IMR-90 (cell line): ENCODE results near the gene ELOB. TPM values are rescaled to one million over a fixed set of nuclear protein-coding genes. Genes with fewer than 3 reads are reported as not detected.

Source experiments
- ATAC-seq: fragments of 200-7000 bp; cut with Tn5 transposase; 2 replicates; pipeline ENCODE4 v1.9.1; 2020; ENCODE audit warnings: low read depth, mild to moderate bottlenecking, moderate library complexity
- BruUV-seq: library from RNA; stranded (reverse); fragments of 400-500 nt; replicated peaks from 2 replicates; lab custom pipeline; 2021; lab: Mats Ljungman, UMichigan
- CTCF ChIA-PET: fragments of 300-600 bp; formaldehyde crosslinking; extraction: SDS; loops from one replicate; lab custom pipeline; 2021; ENCODE audit warnings: antibody characterized with exemption; lab: Yijun Ruan, JAX
- POLR2A ChIA-PET: fragments of 300-600 bp; sonication (Branson Sonifier 250); formaldehyde crosslinking; loops from one replicate; lab custom pipeline; 2022; ENCODE audit warnings: antibody characterized with exemption; ENCODE audit not compliant: unreplicated experiment; lab: Charles Lee
- DNase-seq: peaks from one replicate; pipeline ENCODE4 v3.0.0; 2013
- H2AFZ ChIP-seq: replicated peaks from 2 replicates; pipeline ENCODE3; 2013; ENCODE audit warnings: low read length, mild to moderate bottlenecking; ENCODE audit not compliant: poor library complexity
- H2AK5ac ChIP-seq: 2 replicates; pipeline ENCODE4 v1.6.1; 2013; ENCODE audit warnings: low read depth, low read length, inconsistent platforms
- H2AK9ac ChIP-seq: replicated peaks from 2 replicates; pipeline ENCODE3; 2013; ENCODE audit warnings: mild to moderate bottlenecking, low read depth, low read length, moderate library complexity; ENCODE audit not compliant: poor library complexity
- H2BK120ac ChIP-seq: 2 replicates; pipeline ENCODE4 v1.6.1; 2013; ENCODE audit warnings: low read depth, low read length, inconsistent platforms
- H2BK15ac ChIP-seq: 3 replicates; pipeline ENCODE4 v1.6.1; 2013; ENCODE audit warnings: low read depth, low read length, inconsistent platforms
- H2BK20ac ChIP-seq: 2 replicates; pipeline ENCODE4 v1.6.1; 2013; ENCODE audit warnings: low read depth, mild to moderate bottlenecking, inconsistent platforms, low read length, moderate library complexity
- H2BK5ac ChIP-seq: 2 replicates; pipeline ENCODE4 v1.6.1; 2013; ENCODE audit warnings: mild to moderate bottlenecking, low read depth, low read length, inconsistent platforms; ENCODE audit not compliant: poor library complexity, severe bottlenecking
- H3K14ac ChIP-seq: replicated peaks from 2 replicates; pipeline ENCODE4 v1.6.1; 2013; ENCODE audit warnings: low read depth, low read length, inconsistent platforms
- H3K18ac ChIP-seq: 2 replicates; pipeline ENCODE4 v1.6.1; 2013; ENCODE audit warnings: low read depth, low read length, control low read depth
- H3K23ac ChIP-seq: 2 replicates; pipeline ENCODE4 v1.6.1; 2013; ENCODE audit warnings: low read depth, low read length, inconsistent platforms
- H3K27ac ChIP-seq: 2 replicates; pipeline ENCODE4 v1.5.1; 2013; ENCODE audit warnings: mild to moderate bottlenecking, control low read depth, low read length; ENCODE audit not compliant: insufficient read depth
- H3K27me3 ChIP-seq: 2 replicates; pipeline ENCODE4 v1.6.1; 2013; ENCODE audit warnings: low read length; ENCODE audit not compliant: control insufficient read depth, insufficient read depth
- H3K36me3 ChIP-seq: 2 replicates; pipeline ENCODE4 v1.6.1; 2013; ENCODE audit warnings: low read length, mixed read lengths; ENCODE audit not compliant: control insufficient read depth, insufficient read depth
- H3K4ac ChIP-seq: 2 replicates; pipeline ENCODE4 v1.6.1; 2013; ENCODE audit warnings: low read depth, low read length, inconsistent platforms
- H3K4me1 ChIP-seq: 2 replicates; pipeline ENCODE4 v1.6.1; 2013; ENCODE audit warnings: low read length, mixed read lengths; ENCODE audit not compliant: control insufficient read depth, insufficient read depth
- H3K4me2 ChIP-seq: 2 replicates; pipeline ENCODE4 v1.6.1; 2013; ENCODE audit warnings: low read depth, mild to moderate bottlenecking, control low read depth, low read length, moderate library complexity
- H3K4me3 ChIP-seq: 2 replicates; pipeline ENCODE4 v1.5.1; 2013; ENCODE audit warnings: low read depth, mild to moderate bottlenecking, control low read depth, low read length, moderate library complexity; ENCODE audit not compliant: insufficient read depth
- H3K56ac ChIP-seq: 2 replicates; pipeline ENCODE4 v1.6.1; 2013; ENCODE audit warnings: low read length, inconsistent platforms; ENCODE audit not compliant: insufficient read depth; ENCODE audit errors: extremely low read depth
- H3K79me1 ChIP-seq, 2 experiments: 2 replicates each; pipeline ENCODE4 v1.6.1; 2013; ENCODE audit warnings: low read length in 2 of 2, inconsistent platforms in 1 of 2, low read depth in 1 of 2
- H3K9ac ChIP-seq: 2 replicates; pipeline ENCODE4 v1.6.1; 2013; ENCODE audit warnings: low read depth, low read length, control low read depth
- H3K9me1 ChIP-seq: 2 replicates; pipeline ENCODE4 v1.6.1; 2013; ENCODE audit warnings: low read length, inconsistent platforms; ENCODE audit not compliant: insufficient read depth
- H3K9me3 ChIP-seq: 2 replicates; pipeline ENCODE4 v1.6.1; 2013; ENCODE audit warnings: low read length; ENCODE audit not compliant: control insufficient read depth, insufficient read depth
- H4K20me1 ChIP-seq: 2 replicates; pipeline ENCODE4 v1.6.1; 2013; ENCODE audit warnings: low read length, inconsistent platforms; ENCODE audit not compliant: insufficient read depth
- H4K5ac ChIP-seq: 2 replicates; pipeline ENCODE4 v1.6.1; 2013; ENCODE audit warnings: mild to moderate bottlenecking, low read depth, low read length, control low read depth
- H4K8ac ChIP-seq, 2 experiments: 2 replicates each; pipeline ENCODE4 v1.6.1; 2013; ENCODE audit warnings: low read depth in 2 of 2, low read length in 2 of 2, control low read depth in 1 of 2, inconsistent platforms in 1 of 2
- H4K91ac ChIP-seq: 2 replicates; pipeline ENCODE4 v1.6.1; 2013; ENCODE audit warnings: low read depth, low read length, inconsistent platforms; ENCODE audit not compliant: insufficient read depth
- BHLHE40 ChIP-seq: fragments of 150-350 bp; IDR thresholded peaks from 2 replicates; pipeline ENCODE4 v1.6.1; 2016; ENCODE audit warnings: mild to moderate bottlenecking, low read depth, low read length
- CEBPB ChIP-seq: IDR thresholded peaks from 2 replicates; pipeline ENCODE4 v1.6.1; 2012; ENCODE audit warnings: low read depth, low read length, improper control_type of control experiment
- CHD1 ChIP-seq: IDR thresholded peaks from 2 replicates; pipeline ENCODE4 v1.6.1; 2012; ENCODE audit warnings: low read depth, low read length, improper control_type of control experiment
- FOS ChIP-seq: fragments of 150-350 bp; IDR thresholded peaks from 2 replicates; pipeline ENCODE4 v1.6.1; 2016; ENCODE audit warnings: low read depth, low read length
- MAFK ChIP-seq: IDR thresholded peaks from 2 replicates; pipeline ENCODE4 v1.6.1; 2012; ENCODE audit warnings: low read depth, low read length, improper control_type of control experiment
- MAZ ChIP-seq: IDR thresholded peaks from 2 replicates; pipeline ENCODE4 v1.6.1; 2012; ENCODE audit warnings: low read depth, mild to moderate bottlenecking, low read length, improper control_type of control experiment, moderate library complexity, borderline replicate concordance
- NFE2L2 ChIP-seq: fragments of 150-350 bp; IDR thresholded peaks from 2 replicates; pipeline ENCODE4 v1.6.1; 2016; ENCODE audit warnings: low read depth, mild to moderate bottlenecking, low read length
- POLR2A ChIP-seq: IDR thresholded peaks from 2 replicates; pipeline ENCODE4 v1.6.1; 2012; ENCODE audit warnings: mild to moderate bottlenecking, low read depth, low read length
- RAD21 ChIP-seq: IDR thresholded peaks from 2 replicates; pipeline ENCODE4 v1.6.1; 2012; ENCODE audit warnings: low read length, improper control_type of control experiment
- RCOR1 ChIP-seq: IDR thresholded peaks from 2 replicates; pipeline ENCODE4 v1.6.1; 2012; ENCODE audit warnings: mild to moderate bottlenecking, low read length, improper control_type of control experiment; ENCODE audit not compliant: insufficient replicate concordance
- SMC3 ChIP-seq: fragments of 150-350 bp; IDR thresholded peaks from 2 replicates; pipeline ENCODE4 v1.6.1; 2016; ENCODE audit warnings: low read depth, mild to moderate bottlenecking, antibody characterized with exemption, low read length, moderate library complexity
- WGBS, 2 experiments: methylation state at CpG; one replicate each; pipeline versions ENCODE4 v1.1.5 to v1.1.7; 2013; ENCODE audit warnings: missing lambda C conversion rate in 2 of 2; ENCODE audit not compliant: insufficient read length in 1 of 2; ENCODE audit errors: extremely low coverage in 2 of 2; 5-methylcytosine and 5-hydroxymethylcytosine counted together
- dilution Hi-C: fragments of 300-500 bp; cut with HindIII; formaldehyde crosslinking; loops from one replicate; pipeline ENCODE4 v1.14.3; 2018; ENCODE audit warnings: low sequenced_read_pairs; ENCODE audit not compliant: unreplicated experiment
- in situ Hi-C: fragments of 300-500 bp; cut with MboI; formaldehyde crosslinking; loops from 3 replicates; pipeline ENCODE4 v1.14.3; 2019; ENCODE audit warnings: low sequenced_read_pairs, inconsistent platforms, mixed read lengths
- intact Hi-C: fragments of 100-400 bp; cut with micrococcal nuclease; formaldehyde crosslinking; loops from 2 replicates; pipeline ENCODE4 v1.10.0; 2022
- polyA plus RNA-seq, 3 experiments: library from polyadenylated mRNA; depleted of rRNA; stranded (reverse); fragments of >200 nt; gene quantifications; 2 replicates each; pipeline ENCODE4 v1.2.3, GENCODE V29; 2012; ENCODE audit warnings: low replicate concordance in 1 of 3
- total RNA-seq: library from RNA; depleted of rRNA; stranded (reverse); fragments of >200 nt; gene quantifications from 2 replicates; pipeline ENCODE4 v1.2.3, GENCODE V29; 2012
- TF ChIP-seq, protein P1 (sequence below): fragments of 150-350 bp; IDR thresholded peaks from 2 replicates; pipeline ENCODE4 v1.6.1; 2017; ENCODE audit warnings: mild to moderate bottlenecking, antibody characterized with exemption, low read length, low read depth

The ELOB gene
- total and polyA plus RNA-seq, 2 of the 4 experiments (the other 2 are of a cell fraction), result 442 to 5,859 TPM

DNA sequence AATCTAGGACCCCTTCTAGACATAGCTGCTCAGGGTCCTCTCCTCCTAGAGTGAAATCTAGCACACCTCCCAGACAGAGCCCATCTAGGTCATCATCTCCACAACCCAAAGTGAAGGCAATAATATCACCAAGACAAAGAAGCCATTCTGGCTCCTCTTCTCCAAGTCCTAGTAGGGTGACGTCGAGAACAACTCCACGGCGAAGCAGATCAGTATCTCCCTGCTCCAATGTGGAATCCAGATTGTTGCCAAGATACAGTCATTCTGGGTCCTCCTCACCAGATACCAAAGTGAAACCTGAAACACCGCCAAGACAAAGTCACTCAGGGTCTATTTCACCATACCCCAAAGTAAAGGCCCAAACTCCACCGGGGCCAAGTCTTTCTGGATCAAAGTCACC, 13.9 kb downstream of the ELOB start:
- Histone ChIP-seq H3K56ac (no peak overlapping the region), H2AK9ac (no peak overlapping the region), H3K14ac (no peak overlapping the region), H4K20me1 (peaks cover 81% of the 10 kb centered on the region), H3K4me1 (no peaks in the 10 kb centered on the region), H2BK20ac (no peak overlapping the region), H3K9me3 (no peaks in the 10 kb centered on the region; the same call in 1 of the 2 replicates), H3K27me3 (no peaks in the 10 kb centered on the region), H3K27ac (no peak overlapping the region), H4K91ac (no peak overlapping the region), H3K4me3 (no peak overlapping the region), H3K4me2 (no peak overlapping the region), H2BK120ac (no peak overlapping the region), H2AFZ (no peak overlapping the region), H2AK5ac (no peak overlapping the region), H3K36me3 (peaks cover 90% of the 10 kb centered on the region), H3K23ac (no peak overlapping the region), H2BK5ac (no peak overlapping the region), H3K4ac (no peak overlapping the region), H3K9me1 (no peaks in the 10 kb centered on the region; the same call in 1 of the 2 replicates), H3K18ac (no peak overlapping the region), H3K9ac (no peak overlapping the region), H4K5ac (no peak overlapping the region), H2BK15ac (no peak overlapping the region), H4K8ac (no peak overlapping the region), H3K79me1 (peaks cover 57 to 91% of the 10 kb centered on the region in 2 experiments)
- POLR2A ChIA-PET, result interaction anchor here (0.7 kb wide), 1 partner anchor 10 kb away, joined by 3 read pairs; the partner anchor contains the start of gene SRRM2
- WGBS, 2 experiments, result 100% methylated on average over 2 of the region's 6 CpGs; no CpG with 5 or more reads in 1 of the 2 experiments
- intact Hi-C loops (no loop called here), in situ Hi-C loops (no loop called here), dilution Hi-C loops (no loop called here)
- CTCF ChIA-PET, result no interaction called here
- DNase-seq (no peak), ATAC-seq (no peak)
- BruUV-seq, result no TSS peak
- TF ChIP-seq NFE2L2 (no peak), POLR2A (no peak), MAFK (no peak), SMC3 (no peak), CEBPB (no peak), MAZ (no peak), BHLHE40 (no peak), FOS (no peak), RCOR1 (no peak), CHD1 (no peak), RAD21 (no peak)
- TF ChIP-seq, protein P1, sequence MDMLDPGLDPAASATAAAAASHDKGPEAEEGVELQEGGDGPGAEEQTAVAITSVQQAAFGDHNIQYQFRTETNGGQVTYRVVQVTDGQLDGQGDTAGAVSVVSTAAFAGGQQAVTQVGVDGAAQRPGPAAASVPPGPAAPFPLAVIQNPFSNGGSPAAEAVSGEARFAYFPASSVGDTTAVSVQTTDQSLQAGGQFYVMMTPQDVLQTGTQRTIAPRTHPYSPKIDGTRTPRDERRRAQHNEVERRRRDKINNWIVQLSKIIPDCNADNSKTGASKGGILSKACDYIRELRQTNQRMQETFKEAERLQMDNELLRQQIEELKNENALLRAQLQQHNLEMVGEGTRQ, result no peak
